Colon (tissue), 2 donors: ENCODE data around the gene XPC.

Experiments used
- FAIRE-seq: peaks from 2 replicates; lab custom pipeline; 2012; peaks lifted over from hg19 to GRCh38; lab: Jason Lieb, UNC
- donor health status: control.
- donor health status: control.

XPC gene

DNA sequence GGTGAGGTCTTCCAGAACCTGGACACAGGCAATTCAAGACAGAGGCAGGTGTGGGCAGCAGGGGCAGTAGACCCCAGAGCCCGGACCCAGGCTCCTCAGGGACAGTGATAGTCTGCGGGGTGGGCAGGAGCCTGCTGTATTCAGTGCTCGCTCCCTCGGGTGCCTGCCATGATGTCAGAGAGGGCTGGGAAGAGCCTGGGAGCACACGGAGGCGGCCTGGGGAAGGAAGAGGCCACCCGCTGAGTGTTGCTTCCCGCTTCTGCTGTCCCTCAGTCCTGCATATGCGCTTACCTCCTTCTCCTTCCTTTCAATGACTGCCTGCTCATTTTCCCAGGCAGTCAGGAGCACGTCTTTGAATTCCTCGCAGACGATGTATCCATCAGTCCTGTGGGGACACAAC lies 30.8 kb downstream of the XPC start:
- no peak for FAIRE-seq

GRCh38 chr3:14147066-14147435 lies 31.4 kb downstream of the XPC start:
- FAIRE-seq = no peak

DNA sequence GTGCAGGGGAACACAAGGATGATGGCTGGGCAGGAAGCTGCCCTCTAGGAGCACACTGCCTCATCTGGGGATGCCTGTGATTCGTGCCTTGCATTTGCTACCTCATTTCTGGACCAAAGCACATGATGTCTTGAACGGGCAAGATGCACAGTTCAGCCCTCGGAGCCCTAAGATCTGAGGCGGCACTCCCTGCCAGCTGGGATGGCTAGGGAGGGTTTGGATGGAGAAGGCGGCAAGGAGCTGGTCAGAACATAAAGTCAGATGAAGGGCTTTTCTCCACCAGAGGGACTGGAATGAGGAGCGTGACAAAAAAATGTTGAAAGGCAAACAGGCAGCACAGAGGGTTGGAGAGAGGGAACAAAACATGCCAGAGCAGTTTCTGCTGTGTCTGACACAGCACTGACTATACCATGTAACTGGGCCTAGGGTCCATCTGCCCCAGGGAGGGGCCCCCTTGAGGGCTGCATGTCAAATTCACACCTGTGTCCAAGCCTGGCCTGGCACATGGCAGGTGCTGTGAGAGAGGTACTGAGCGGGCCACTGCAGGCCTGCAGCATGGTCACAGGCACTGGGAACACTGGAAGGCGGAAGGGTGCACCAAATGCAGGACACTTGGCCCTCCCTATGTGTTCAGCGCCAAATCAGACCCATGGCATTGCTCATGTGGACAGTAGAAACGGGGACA lies 31.9 kb downstream of the XPC start:
- no peak for FAIRE-seq

DNA sequence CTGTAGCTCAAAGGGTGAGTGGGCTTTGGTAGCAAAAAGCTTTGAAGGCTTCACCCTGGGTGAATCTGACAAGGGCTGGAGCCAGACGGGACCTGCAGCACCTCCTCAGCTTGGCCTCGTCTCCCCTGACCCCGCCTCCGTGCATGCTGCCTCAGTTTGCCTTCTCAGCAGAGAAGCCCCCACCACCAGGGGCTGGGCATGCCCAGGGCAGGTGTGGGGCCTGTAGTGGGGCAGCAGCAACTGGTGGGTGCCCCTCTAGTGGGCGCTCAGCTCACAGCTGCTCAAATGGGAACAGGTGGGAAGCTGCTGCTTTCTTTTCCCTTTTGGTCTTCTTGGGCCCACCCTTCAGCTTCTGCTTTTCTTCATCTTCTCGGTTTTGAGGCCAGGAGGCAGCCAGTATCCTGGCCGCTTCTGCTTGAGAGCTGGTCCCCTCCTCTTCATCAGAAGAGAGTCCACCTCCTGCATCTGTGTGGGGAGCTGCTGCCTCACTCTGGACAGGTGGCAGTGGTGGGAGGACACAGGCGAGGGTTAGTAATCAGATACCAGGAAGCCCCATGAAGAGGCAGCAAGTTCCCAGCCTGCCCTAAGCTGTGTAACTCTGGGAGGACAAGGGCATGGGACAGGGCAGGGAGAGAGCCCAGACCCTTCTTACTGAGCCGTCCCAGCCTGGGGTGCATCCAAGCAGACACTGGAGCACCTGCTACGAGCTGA lies 32.6 kb downstream of the XPC start:
- FAIRE-seq = no peak

DNA sequence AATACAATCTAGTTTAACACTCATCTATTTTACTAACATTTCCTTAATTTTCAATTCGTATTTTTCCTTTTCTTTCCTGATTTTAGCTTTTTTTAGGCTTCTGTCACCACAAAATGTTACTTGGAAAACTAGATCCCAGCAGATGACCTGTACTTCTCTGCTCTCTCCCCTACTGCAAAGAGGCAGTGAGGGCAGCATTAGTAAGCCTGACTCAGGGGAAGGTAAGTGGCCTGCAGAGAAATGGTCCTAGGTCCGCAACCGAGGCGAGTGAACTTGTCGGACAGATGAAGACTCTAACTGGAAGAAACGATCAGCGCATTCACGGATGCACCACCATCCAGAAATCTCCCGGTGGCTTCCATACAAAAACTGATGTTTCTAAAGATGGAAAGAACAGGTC lies 33.2 kb downstream of the XPC start:
- FAIRE-seq = no peak

DNA sequence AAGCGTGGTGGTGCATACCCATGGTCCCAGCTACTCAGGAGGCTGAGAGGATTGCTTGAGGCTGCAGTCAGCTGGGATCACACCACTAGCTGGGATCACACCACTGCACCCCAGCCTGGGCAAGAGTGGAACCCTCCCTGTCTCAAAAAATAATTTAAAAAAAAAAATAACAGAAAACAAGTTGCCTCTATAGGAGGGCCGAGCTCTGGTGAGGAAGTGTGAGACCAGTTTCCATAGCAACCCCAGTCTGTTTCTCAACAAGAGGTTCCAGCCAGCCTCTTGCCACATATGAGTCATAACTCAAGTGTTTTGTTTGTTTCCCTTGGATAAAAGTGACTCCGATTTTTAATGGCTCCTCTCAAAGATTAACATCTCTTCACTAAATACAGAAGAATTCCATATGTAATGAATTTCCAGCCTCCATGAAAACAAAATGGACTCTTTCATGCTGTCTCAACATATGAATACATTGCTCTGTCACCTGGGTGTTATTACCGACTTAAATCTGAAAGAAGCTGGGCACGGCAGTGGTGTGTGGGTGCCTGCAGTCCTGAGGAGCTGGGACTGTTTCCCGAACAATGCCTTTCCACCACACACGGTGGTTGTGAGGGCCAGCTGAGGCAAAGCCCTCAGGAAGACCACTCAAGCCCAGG lies 33.9 kb downstream of the XPC start:
- peak; percentile 36 for FAIRE-seq

- FAIRE-seq = peak; percentile 86
Observed at GRCh38 chr3:14143271-14144225, 34.9 kb downstream of the XPC start.

GRCh38 chr3:14142567-14143270 lies 35.7 kb downstream of the XPC start:
- no peak for FAIRE-seq

DNA sequence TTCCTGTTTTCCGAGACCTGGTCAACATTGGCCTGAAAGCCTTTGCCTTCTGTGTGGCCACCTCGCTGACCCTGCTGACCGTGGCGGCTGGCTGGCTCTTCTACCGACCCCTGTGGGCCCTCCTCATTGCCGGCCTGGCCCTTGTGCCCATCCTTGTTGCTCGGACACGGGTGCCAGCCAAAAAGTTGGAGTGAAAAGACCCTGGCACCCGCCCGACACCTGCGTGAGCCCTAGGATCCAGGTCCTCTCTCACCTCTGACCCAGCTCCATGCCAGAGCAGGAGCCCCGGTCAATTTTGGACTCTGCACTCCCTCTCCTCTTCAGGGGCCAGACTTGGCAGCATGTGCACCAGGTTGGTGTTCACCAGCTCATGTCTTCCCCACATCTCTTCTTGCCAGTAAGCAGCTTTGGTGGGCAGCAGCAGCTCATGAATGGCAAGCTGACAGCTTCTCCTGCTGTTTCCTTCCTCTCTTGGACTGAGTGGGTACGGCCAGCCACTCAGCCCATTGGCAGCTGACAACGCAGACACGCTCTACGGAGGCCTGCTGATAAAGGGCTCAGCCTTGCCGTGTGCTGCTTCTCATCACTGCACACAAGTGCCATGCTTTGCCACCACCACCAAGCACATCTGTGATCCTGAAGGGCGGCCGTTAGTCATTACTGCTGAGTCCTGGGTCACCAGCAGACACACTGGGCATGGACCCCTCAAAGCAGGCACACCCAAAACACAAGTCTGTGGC lies 36.6 kb downstream of the XPC start:
- FAIRE-seq = no peak

DNA sequence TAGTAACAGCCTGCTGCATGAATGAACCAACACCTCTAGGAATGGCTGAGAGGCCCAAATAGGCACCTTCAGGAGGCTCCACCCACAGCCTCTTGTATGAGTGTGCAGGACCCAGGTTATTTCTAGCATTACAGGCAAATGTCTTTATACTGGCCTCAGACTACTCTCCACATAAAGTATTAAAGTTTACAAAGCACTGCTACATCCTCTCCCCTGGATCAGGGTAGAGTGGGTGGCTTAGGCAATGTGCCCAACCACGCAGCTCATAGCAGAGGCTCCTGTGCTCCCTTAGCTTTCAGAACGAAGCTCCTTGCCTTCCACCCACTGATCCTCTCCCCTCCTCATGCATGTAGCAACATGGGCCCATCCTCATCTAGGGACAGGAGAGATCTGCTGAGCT lies 37.3 kb downstream of the XPC start:
- FAIRE-seq = no peak

- no peak for FAIRE-seq
Observed at GRCh38 chr3:14140668-14141067, 37.7 kb downstream of the XPC start.

DNA sequence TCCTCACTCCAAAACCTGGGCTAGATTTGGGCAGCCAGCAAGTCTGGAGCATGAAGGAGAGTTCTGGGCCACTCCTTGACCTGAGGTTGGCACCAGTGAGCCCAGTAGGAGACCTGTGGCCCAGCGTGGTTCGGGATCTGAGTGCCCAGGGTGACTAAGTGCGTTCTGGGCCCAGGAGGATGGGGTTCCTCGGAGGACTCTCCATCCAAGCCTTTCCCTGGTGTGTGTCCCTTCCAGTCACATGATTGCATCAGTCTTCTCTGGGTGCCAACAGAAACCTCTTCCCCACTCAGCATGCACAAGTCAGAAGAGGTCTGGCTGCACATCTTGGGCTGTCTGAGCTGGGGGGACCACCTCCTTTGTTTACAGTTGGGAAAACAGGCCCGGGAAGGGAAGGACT lies 38.6 kb downstream of the XPC start:
- no peak for FAIRE-seq

GRCh38 chr3:14138878-14139655 lies 39.3 kb downstream of the XPC start:
- FAIRE-seq = no peak

GRCh38 chr3:14138109-14138877 lies 40.1 kb downstream of the XPC start:
- no peak for FAIRE-seq

- no peak for FAIRE-seq
Observed at GRCh38 chr3:14137445-14137844, 41.0 kb downstream of the XPC start.

GRCh38 chr3:14137004-14137403 lies 41.4 kb downstream of the XPC start:
- FAIRE-seq = no peak

- no peak for FAIRE-seq
Observed at GRCh38 chr3:14135581-14135980, 42.8 kb downstream of the XPC start.

DNA sequence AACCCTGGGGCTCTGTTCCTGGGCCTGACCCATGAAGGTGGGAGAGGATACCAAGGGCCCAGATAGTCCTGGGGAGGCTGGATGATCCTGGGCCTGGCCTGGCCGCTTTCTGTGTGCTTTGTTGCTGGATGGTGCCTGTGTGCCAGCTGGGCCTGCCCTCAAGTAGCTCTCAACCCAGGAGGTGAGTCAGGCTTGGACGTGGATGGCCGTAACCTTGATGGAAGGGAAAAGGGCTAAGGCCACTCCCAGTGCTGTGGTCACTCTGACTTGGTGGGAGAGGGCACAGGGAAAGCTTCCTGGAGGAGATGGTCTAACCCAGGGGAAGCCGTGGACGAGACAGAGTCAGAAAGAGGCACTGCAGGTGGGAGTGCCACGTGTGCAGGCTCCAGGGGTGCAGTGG lies 44.1 kb downstream of the XPC start:
- FAIRE-seq = no peak

GRCh38 chr3:14133876-14134275 lies 44.5 kb downstream of the XPC start:
- FAIRE-seq = no peak
